Aorta (tissue), 5 donors: ENCODE results near the gene CATSPER3. TPM values are rescaled to one million over a fixed set of nuclear protein-coding genes. Genes with fewer than 3 reads are reported as not detected.

Experiments
- ATAC-seq: fragments of 200-7000 bp; cut with Tn5 transposase; one replicate; pipeline ENCODE4 v1.9.1; 2022; ENCODE audit warnings: moderate library complexity; ENCODE audit not compliant: low FRiP score
- DNase-seq, 2 donors: peaks; one replicate each; pipeline ENCODE4 v3.0.0-alpha.2; 2020
- H3K27ac ChIP-seq, 2 donors: one replicate each; pipeline ENCODE4 v1.5.1; 2013; ENCODE audit warnings: low read length in 2 of 2, mild to moderate bottlenecking in 2 of 2, moderate library complexity in 2 of 2, control low read depth in 1 of 2, inconsistent platforms in 1 of 2, low read depth in 1 of 2
- H3K27me3 ChIP-seq, 2 donors: one replicate each; pipeline ENCODE4 v1.6.1; 2013; ENCODE audit warnings: control low read depth in 1 of 2, low read length in 1 of 2, mild to moderate bottlenecking in 1 of 2, moderate library complexity in 1 of 2; ENCODE audit not compliant: insufficient read depth in 2 of 2, control insufficient read depth in 1 of 2
- H3K36me3 ChIP-seq, 2 donors: one replicate each; pipeline ENCODE4 v1.6.1; 2013; ENCODE audit warnings: control low read depth in 1 of 2, low read length in 1 of 2, mild to moderate bottlenecking in 1 of 2; ENCODE audit not compliant: insufficient read depth in 2 of 2, control insufficient read depth in 1 of 2
- H3K4me1 ChIP-seq, 2 donors: one replicate each; pipeline ENCODE4 v1.6.1; 2013; ENCODE audit warnings: low read length in 2 of 2, control low read depth in 1 of 2, mild to moderate bottlenecking in 1 of 2, moderate library complexity in 1 of 2; ENCODE audit not compliant: insufficient read depth in 2 of 2, control insufficient read depth in 1 of 2
- H3K4me3 ChIP-seq, 2 donors: one replicate each; pipeline ENCODE4 v1.5.1; 2013; ENCODE audit warnings: low read length in 2 of 2, control low read depth in 1 of 2, mild to moderate bottlenecking in 1 of 2
- H3K9me3 ChIP-seq: one replicate; pipeline ENCODE4 v1.6.1; 2013; ENCODE audit warnings: mild to moderate bottlenecking, low read length; ENCODE audit not compliant: control insufficient read depth
- WGBS, 2 donors: extraction: QIAGEN DNeasy Blood & Tissue Kit; methylation state at CpG; one replicate each; pipeline ENCODE4 v1.1.7; 2013; 5-methylcytosine and 5-hydroxymethylcytosine counted together
- intact Hi-C, 2 donors: fragments of 100-400 bp; cut with DNase I; formaldehyde crosslinking; loops; one replicate each; pipeline versions ENCODE4 v1.14.2 to v1.15.0; 2022
- polyA plus RNA-seq, 2 donors: library from polyadenylated mRNA; stranded (reverse); fragments of 200-250 nt; gene quantifications; one replicate each; pipeline ENCODE4 v1.2.3, GENCODE V29; 2013
- total RNA-seq, 2 donors: library from RNA; stranded (reverse); fragmentation: NEBNext Ultra II Directional; extraction: Animal tissue kit (Norgen Biotek cat#: 25700); gene quantifications; one replicate each; pipeline ENCODE4 v1.2.1, GENCODE V29; 2021
- donor health status: healthy with polysubstance abuse.
- donor health status: Bipolar disorder and iron deficiency.
- donor health status: DM: no; HTN: no; CAD: no.
- donor health status: DM: no; HTN: no; CAD: no.
- donor health status: DM: yes; HTN: yes; CAD: no.

The CATSPER3 gene
- total and polyA plus RNA-seq, 4 donors, result 0.29 to 1.3 (median 0.63) TPM

GRCh38 chr5:135039271-135040033 lies 71.7 kb downstream of the CATSPER3 start:
- Histone ChIP-seq H3K27me3 (no peaks in the 10 kb centered on the region), H3K4me1 (no peaks in the 10 kb centered on the region), H3K27ac (no peak overlapping the region), H3K9me3 (no peaks in the 10 kb centered on the region), H3K36me3 (no peaks in the 10 kb centered on the region), H3K4me3 (no peak overlapping the region)
- ATAC-seq, result peak; percentile 21
- DNase-seq, result peak in 1 of 2 donors; percentile 47
- 4% methylated on average over 77 to 87 of the region's 87 CpGs for WGBS, 2 donors
- intact Hi-C loops, result loop anchor here in 1 of 2 donors (10.0 kb wide), 1 partner anchor 295 kb away; no protein-coding TSS in a partner anchor

- Histone ChIP-seq H3K4me1 (no peaks in the 10 kb centered on the region), H3K27ac (no peak overlapping the region), H3K27me3 (no peaks in the 10 kb centered on the region), H3K36me3 (no peaks in the 10 kb centered on the region), H3K9me3 (no peaks in the 10 kb centered on the region), H3K4me3 (no peak overlapping the region)
- DNase-seq, result peak; percentile 42 to 59
- no peak for ATAC-seq
- intact Hi-C loops, result loop anchor here in 1 of 2 donors (10.0 kb wide), 1 partner anchor 295 kb away; no protein-coding TSS in a partner anchor
- 9 to 15% methylated on average over 11 of the region's 11 CpGs for WGBS, 2 donors
Measured at GRCh38 chr5:135040034-135040332, 72.3 kb downstream of the CATSPER3 start.

- 19 to 25% methylated on average over 50 to 51 of the region's 51 CpGs for WGBS, 2 donors
- no peaks in the 10 kb centered on the region for H3K27me3 ChIP-seq
- no peaks in the 10 kb centered on the region for H3K9me3 ChIP-seq
- no peak for ATAC-seq
- peak in 1 of 2 donors; percentile 73 for DNase-seq
- H3K27ac ChIP-seq, result no peak overlapping the region
- no peaks in the 10 kb centered on the region for H3K36me3 ChIP-seq
- H3K4me3 ChIP-seq, result no peak overlapping the region
- no peaks in the 10 kb centered on the region for H3K4me1 ChIP-seq
- intact Hi-C loops, result loop anchor here in 1 of 2 donors (10.0 kb wide), 1 partner anchor 294 kb away; no protein-coding TSS in a partner anchor
Measured at GRCh38 chr5:135040333-135041144, 72.8 kb downstream of the CATSPER3 start.

GRCh38 chr5:135041145-135041587 lies 73.5 kb downstream of the CATSPER3 start:
- H3K4me3 ChIP-seq, result no peak overlapping the region
- H3K36me3 ChIP-seq, result no peaks in the 10 kb centered on the region
- no peak for DNase-seq
- no peak overlapping the region for H3K27ac ChIP-seq
- ATAC-seq, result no peak
- H3K4me1 ChIP-seq, result no peaks in the 10 kb centered on the region
- WGBS, 2 donors, result 82 to 84% methylated on average over 12 of the region's 12 CpGs
- intact Hi-C loops, result loop anchor here in 1 of 2 donors (10.0 kb wide), 1 partner anchor 294 kb away; no protein-coding TSS in a partner anchor
- no peaks in the 10 kb centered on the region for H3K9me3 ChIP-seq
- H3K27me3 ChIP-seq, result no peaks in the 10 kb centered on the region

- H3K27ac ChIP-seq, result no peak overlapping the region
- ATAC-seq (no peak), DNase-seq (peak in 1 of 2 donors; percentile 9)
- no peaks in the 10 kb centered on the region for H3K4me1 ChIP-seq
- 89 to 95% methylated on average over 3 of the region's 3 CpGs for WGBS, 2 donors
- no peaks in the 10 kb centered on the region for H3K27me3 ChIP-seq
- H3K9me3 ChIP-seq, result no peaks in the 10 kb centered on the region
- intact Hi-C loops, result loop anchor here in 1 of 2 donors (10.0 kb wide), 1 partner anchor 293 kb away; no protein-coding TSS in a partner anchor
- no peaks in the 10 kb centered on the region for H3K36me3 ChIP-seq
- H3K4me3 ChIP-seq, result no peak overlapping the region
Measured at GRCh38 chr5:135041726-135042125, 74.0 kb downstream of the CATSPER3 start.

- WGBS, 2 donors, result 95 to 100% methylated on average over 1 of the region's 1 CpG
- Histone ChIP-seq H3K4me3 (no peak overlapping the region), H3K27me3 (no peaks in the 10 kb centered on the region), H3K36me3 (no peaks in the 10 kb centered on the region), H3K27ac (no peak overlapping the region), H3K4me1 (no peaks in the 10 kb centered on the region), H3K9me3 (no peaks in the 10 kb centered on the region)
- intact Hi-C loops, result loop anchor here in 1 of 2 donors (10.0 kb wide), 1 partner anchor 292 kb away; no protein-coding TSS in a partner anchor
- peak; percentile 17 to 22 for DNase-seq
- no peak for ATAC-seq
Measured at GRCh38 chr5:135042595-135042994, 74.9 kb downstream of the CATSPER3 start.

- Histone ChIP-seq H3K27ac (no peak overlapping the region), H3K4me1 (no peaks in the 10 kb centered on the region), H3K36me3 (no peaks in the 10 kb centered on the region), H3K9me3 (no peaks in the 10 kb centered on the region), H3K27me3 (no peaks in the 10 kb centered on the region), H3K4me3 (no peak overlapping the region)
- ATAC-seq (no peak), DNase-seq (peak in 1 of 2 donors; percentile 6)
- intact Hi-C loops, result loop anchor here in 1 of 2 donors (10.0 kb wide), 1 partner anchor 289 kb away; no protein-coding TSS in a partner anchor
Measured at GRCh38 chr5:135045488-135045887, 77.8 kb downstream of the CATSPER3 start.

- H3K9me3 ChIP-seq, result no peaks in the 10 kb centered on the region
- no peaks in the 10 kb centered on the region for H3K4me1 ChIP-seq
- WGBS, 2 donors, result 51 to 56% methylated on average over 5 of the region's 5 CpGs
- H3K27me3 ChIP-seq, result no peaks in the 10 kb centered on the region
- no peak for ATAC-seq
- H3K36me3 ChIP-seq, result no peaks in the 10 kb centered on the region
- H3K4me3 ChIP-seq, result no peak overlapping the region
- no peak overlapping the region for H3K27ac ChIP-seq
- intact Hi-C loops, result loop anchor here in 1 of 2 donors (10.0 kb wide), 1 partner anchor 288 kb away; no protein-coding TSS in a partner anchor
- peak in 1 of 2 donors; percentile 17 for DNase-seq
Measured at GRCh38 chr5:135046661-135047346, 79.1 kb downstream of the CATSPER3 start.
